KMS-11 (cell line): Measurements from ENCODE around the gene FSTL5.

ENCODE experiments used
- H2AFZ ChIP-seq: fragments of 200-600 bp; sonication (generic); 2 replicates; pipeline ENCODE4 v1.6.1; 2016; ENCODE audit warnings: antibody characterized with exemption, mixed run types, low read depth
- H3K27ac ChIP-seq: fragments of 200-600 bp; sonication (generic); 2 replicates; pipeline ENCODE4 v1.6.1; 2016; ENCODE audit warnings: mild to moderate bottlenecking, mixed run types
- H3K27me3 ChIP-seq: fragments of 200-600 bp; sonication (generic); 2 replicates; pipeline ENCODE4 v1.6.1; 2017; ENCODE audit warnings: mild to moderate bottlenecking, low read depth, mixed run types, moderate library complexity; ENCODE audit not compliant: insufficient read depth
- H3K36me3 ChIP-seq: fragments of 200-600 bp; sonication (generic); 2 replicates; pipeline ENCODE4 v1.6.1; 2017; ENCODE audit warnings: mild to moderate bottlenecking, mixed run types; ENCODE audit not compliant: insufficient read depth
- H3K4me1 ChIP-seq: fragments of 200-600 bp; sonication (generic); 2 replicates; pipeline ENCODE4 v1.6.1; 2016; ENCODE audit warnings: mild to moderate bottlenecking, low read depth, mixed run types; ENCODE audit not compliant: poor library complexity, severe bottlenecking
- H3K4me2 ChIP-seq: fragments of 200-600 bp; sonication (generic); 2 replicates; pipeline ENCODE4 v1.7.0; 2016; ENCODE audit warnings: mild to moderate bottlenecking, mixed run types
- H3K4me3 ChIP-seq: fragments of 200-600 bp; sonication (generic); IDR thresholded peaks from 2 replicates; pipeline ENCODE4 v1.6.1; 2017; ENCODE audit warnings: low read depth, low read length, mixed read lengths; ENCODE audit not compliant: insufficient read depth
- H3K79me2 ChIP-seq: fragments of 200-600 bp; sonication (generic); 2 replicates; pipeline ENCODE4 v1.6.1; 2016; ENCODE audit warnings: low read depth, mixed run types; ENCODE audit not compliant: insufficient read depth
- H3K9ac ChIP-seq: fragments of 200-600 bp; sonication (generic); 2 replicates; pipeline ENCODE4 v1.6.1; 2016; ENCODE audit warnings: mild to moderate bottlenecking, mixed run types
- H4K20me1 ChIP-seq: fragments of 200-600 bp; sonication (generic); 2 replicates; pipeline ENCODE4 v1.6.1; 2016; ENCODE audit warnings: mild to moderate bottlenecking, mixed run types; ENCODE audit not compliant: insufficient read depth
- TF ChIP-seq, protein P1 (sequence below): fragments of 200-600 bp; sonication (generic); conservative IDR thresholded peaks from 2 replicates; pipeline ENCODE4 v1.6.1; 2017; ENCODE audit warnings: low read depth, mild to moderate bottlenecking, antibody characterized with exemption, low read length, moderate library complexity, mixed read lengths

Gene FSTL5

DNA sequence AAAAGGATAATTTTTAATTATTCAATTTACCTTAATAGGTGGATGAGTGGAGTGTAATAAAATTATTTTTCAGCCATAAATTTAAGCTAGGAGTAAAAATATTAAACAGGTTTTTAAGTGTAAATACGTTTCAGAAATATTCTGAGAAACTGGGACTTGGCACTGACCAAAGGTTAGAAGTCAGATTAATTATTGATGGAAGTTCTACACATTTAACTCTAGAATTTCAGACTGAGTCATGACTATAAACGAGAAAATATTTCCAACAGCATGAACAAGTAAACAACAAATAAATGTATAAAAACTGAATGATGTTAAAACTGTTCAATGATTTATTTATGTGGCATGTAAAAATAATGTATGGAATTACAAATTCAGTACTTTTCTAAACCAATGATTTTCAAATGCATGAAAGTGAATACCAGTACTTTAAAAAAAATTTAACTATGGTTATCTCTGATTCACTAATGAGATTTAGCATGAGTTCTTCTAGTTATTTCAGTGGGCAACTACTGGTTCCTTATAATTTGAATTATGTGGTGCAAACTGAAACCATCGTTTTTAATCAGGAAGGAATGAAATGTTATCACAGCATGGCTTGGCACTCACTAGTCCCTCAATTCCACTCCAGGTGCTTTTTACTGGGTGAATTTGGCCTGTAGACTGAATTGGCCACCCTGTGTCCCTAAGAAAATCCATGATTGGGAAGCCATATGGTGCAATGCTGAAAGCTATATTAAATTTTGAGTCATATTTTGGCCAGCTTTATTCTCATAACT, 244.2 kb downstream of the FSTL5 start:
- no peaks in the 10 kb centered on the region for H3K79me2 ChIP-seq
- no peaks in the 10 kb centered on the region for H3K4me1 ChIP-seq

DNA sequence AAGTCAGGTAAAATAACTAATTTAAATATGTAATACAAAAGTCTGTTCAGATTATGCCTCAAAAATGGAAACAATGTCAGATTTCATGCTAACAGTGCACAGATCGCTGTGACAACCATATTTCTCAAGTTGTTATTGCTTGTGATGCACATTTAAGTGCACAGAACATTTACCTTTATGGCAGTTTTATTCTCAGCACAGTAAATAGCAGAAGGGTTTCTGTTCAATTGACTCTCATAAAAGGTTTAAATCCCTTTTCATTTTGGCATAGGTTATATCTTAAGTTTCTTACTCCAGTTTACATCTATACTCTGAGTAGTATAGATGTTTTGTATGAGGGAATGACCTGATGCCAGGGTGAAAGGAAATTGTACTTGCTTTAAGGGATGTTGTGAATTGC, 247.8 kb downstream of the FSTL5 start:
- H3K4me1 ChIP-seq = no peaks in the 10 kb centered on the region
- no peak overlapping the region for H3K4me2 ChIP-seq
- H3K9ac ChIP-seq = no peak overlapping the region
- TF ChIP-seq, protein P1, sequence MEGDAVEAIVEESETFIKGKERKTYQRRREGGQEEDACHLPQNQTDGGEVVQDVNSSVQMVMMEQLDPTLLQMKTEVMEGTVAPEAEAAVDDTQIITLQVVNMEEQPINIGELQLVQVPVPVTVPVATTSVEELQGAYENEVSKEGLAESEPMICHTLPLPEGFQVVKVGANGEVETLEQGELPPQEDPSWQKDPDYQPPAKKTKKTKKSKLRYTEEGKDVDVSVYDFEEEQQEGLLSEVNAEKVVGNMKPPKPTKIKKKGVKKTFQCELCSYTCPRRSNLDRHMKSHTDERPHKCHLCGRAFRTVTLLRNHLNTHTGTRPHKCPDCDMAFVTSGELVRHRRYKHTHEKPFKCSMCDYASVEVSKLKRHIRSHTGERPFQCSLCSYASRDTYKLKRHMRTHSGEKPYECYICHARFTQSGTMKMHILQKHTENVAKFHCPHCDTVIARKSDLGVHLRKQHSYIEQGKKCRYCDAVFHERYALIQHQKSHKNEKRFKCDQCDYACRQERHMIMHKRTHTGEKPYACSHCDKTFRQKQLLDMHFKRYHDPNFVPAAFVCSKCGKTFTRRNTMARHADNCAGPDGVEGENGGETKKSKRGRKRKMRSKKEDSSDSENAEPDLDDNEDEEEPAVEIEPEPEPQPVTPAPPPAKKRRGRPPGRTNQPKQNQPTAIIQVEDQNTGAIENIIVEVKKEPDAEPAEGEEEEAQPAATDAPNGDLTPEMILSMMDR = no peak
- H3K27ac ChIP-seq = no peak overlapping the region
- no peaks in the 10 kb centered on the region for H4K20me1 ChIP-seq
- no peaks in the 10 kb centered on the region for H3K27me3 ChIP-seq
- H3K4me3 ChIP-seq = no peak overlapping the region
- no peaks in the 10 kb centered on the region for H3K36me3 ChIP-seq
- no peak overlapping the region for H2AFZ ChIP-seq
- no peaks in the 10 kb centered on the region for H3K79me2 ChIP-seq

More for the DNA sequence above, 244.2 kb downstream of the FSTL5 start:
- no peaks in the 10 kb centered on the region for H4K20me1 ChIP-seq
- TF ChIP-seq, protein P1 = no peak
- no peak overlapping the region for H3K9ac ChIP-seq
- no peak overlapping the region for H2AFZ ChIP-seq
- H3K27me3 ChIP-seq = no peaks in the 10 kb centered on the region
- H3K4me2 ChIP-seq = no peak overlapping the region
- H3K4me3 ChIP-seq = no peak overlapping the region
- H3K27ac ChIP-seq = no peak overlapping the region
- no peaks in the 10 kb centered on the region; the same call in 1 of the 2 replicates for H3K36me3 ChIP-seq

DNA sequence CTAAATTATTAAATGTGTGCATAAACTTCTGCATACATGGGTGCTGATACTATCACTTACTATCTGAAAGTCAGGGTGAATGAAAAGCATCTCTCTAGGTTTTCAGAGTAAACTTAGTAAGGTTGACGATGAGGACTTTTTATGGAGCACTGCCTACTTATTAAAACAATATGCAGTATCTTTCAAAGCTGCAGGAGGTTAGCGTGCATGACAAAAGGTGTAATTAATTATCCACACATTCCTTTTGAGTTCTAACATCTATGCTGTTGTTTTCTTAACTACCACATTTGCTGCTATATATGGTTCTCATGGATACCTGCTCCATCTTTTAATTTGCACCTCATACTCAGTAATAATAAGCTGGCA, 256.2 kb downstream of the FSTL5 start:
- no peak overlapping the region for H3K27ac ChIP-seq
- H3K36me3 ChIP-seq = no peaks in the 10 kb centered on the region
- no peaks in the 10 kb centered on the region for H3K27me3 ChIP-seq
- no peak overlapping the region for H3K4me3 ChIP-seq
- no peaks in the 10 kb centered on the region for H3K4me1 ChIP-seq
- H3K79me2 ChIP-seq = no peaks in the 10 kb centered on the region
- H3K4me2 ChIP-seq = no peak overlapping the region
- H4K20me1 ChIP-seq = no peaks in the 10 kb centered on the region
- TF ChIP-seq, protein P1 = no peak
- no peak overlapping the region for H3K9ac ChIP-seq
- no peak overlapping the region for H2AFZ ChIP-seq

DNA sequence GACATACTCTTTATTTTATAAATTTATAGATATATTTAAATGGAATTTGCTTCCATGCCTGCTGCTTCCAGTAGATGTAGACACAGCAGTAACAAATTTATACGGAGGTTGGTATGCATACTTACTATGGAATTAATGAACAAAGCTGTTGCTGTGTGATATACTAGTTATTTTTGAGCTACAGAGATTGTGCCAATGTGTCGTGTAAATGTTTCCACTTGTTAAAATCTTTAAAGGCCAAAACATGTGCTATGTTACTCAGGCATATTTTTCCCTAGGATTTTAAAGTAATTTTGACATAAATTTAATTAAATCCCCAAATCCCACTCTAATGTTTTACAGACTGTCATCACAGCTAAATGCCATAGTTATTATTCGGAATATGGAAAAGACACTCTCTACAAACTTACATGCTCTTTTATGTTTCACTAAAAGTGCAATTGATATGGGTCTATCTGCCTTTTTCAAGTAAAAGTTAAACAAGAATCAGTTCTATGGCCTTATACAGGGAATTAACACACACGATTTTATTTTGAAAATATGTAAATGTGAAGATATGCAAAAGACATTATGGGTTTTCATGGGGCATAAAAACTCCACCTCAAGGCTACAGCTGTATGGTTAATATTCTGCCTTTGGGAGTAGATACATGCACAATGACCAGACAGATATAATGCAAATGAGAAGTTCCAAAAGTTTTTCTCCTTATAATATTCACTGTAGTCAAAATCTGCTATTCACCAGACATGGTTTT, 256.8 kb downstream of the FSTL5 start:
- Histone ChIP-seq H3K4me2 (no peak overlapping the region), H3K27me3 (no peaks in the 10 kb centered on the region), H3K36me3 (no peaks in the 10 kb centered on the region), H3K9ac (no peak overlapping the region), H4K20me1 (no peaks in the 10 kb centered on the region), H3K79me2 (no peaks in the 10 kb centered on the region), H3K4me3 (no peak overlapping the region), H3K4me1 (no peaks in the 10 kb centered on the region), H3K27ac (no peak overlapping the region), H2AFZ (no peak overlapping the region)
- TF ChIP-seq, protein P1 = no peak
